ENCODE data around the gene HOXB2. TPM values are rescaled to one million over a fixed set of nuclear protein-coding genes. Genes with fewer than 3 reads are reported as not detected.

The HOXB2 gene
- total RNA-seq = 21.8 and 24.0 TPM in 2 replicates

DNA sequence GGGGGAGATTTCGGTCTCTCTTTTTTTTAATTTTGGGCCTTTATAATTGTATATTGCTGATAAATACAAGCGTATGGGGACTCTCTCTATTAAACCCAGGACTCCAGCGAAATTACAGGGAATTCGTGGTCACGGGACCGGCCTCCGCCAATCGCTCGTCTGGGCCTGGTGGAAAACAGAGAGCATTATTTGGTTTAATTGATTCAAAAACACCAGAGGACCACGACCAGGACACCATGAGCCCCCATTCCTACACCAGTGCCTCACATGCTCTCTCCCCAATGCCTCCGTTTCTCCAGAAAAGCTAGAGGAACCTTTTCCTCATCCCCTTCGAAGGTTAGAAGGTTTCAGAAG lies at the start of gene HOXB2:
TSS of gene HOXB2 (minus strand) at position 88 of the 354 bp plus-strand sequence. CDS start 198 bp downstream, outside the sequence.
- intact Hi-C loops (cut with micrococcal nuclease) = no loop called here

DNA sequence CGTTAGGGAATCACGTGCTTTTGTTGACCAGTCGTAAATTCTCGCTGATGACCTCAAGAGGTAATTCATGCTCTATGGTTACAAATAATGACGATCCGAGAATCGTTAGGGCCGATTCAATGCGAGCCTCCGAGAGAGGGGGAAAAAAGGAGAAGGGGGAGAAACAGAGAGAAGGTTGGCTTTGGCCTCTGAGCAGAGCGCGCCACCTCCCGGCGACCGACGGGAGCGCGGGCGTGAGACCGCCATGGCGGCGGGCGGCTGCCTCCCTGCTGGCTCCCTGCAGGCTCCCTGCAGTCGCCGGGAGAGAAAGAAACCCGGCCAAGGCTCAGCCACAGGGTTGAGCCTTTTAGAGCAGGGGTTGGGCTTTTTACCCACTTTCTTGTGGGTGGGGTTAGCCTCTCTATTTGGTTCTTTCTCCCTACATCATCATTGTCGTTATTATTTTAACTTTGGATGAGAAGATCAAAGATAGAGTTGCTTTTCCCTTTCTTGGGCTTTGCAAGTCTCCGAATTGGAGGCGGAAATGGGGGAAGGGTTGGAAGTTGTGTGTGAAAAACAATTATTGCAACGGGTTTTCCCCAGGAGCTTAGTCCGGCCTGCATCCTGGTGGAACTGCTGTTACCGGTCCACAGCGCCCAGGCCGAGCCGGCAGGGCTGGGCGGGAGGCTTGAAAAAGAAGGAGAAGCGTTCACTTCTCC lies 49.1 kb upstream of the HOXB2 start:
- intact Hi-C loops (cut with micrococcal nuclease) = loop anchor here (1.0 to 10.0 kb wide), 4 partner anchors 258 to 439 kb away; no protein-coding TSS in a partner anchor

DNA sequence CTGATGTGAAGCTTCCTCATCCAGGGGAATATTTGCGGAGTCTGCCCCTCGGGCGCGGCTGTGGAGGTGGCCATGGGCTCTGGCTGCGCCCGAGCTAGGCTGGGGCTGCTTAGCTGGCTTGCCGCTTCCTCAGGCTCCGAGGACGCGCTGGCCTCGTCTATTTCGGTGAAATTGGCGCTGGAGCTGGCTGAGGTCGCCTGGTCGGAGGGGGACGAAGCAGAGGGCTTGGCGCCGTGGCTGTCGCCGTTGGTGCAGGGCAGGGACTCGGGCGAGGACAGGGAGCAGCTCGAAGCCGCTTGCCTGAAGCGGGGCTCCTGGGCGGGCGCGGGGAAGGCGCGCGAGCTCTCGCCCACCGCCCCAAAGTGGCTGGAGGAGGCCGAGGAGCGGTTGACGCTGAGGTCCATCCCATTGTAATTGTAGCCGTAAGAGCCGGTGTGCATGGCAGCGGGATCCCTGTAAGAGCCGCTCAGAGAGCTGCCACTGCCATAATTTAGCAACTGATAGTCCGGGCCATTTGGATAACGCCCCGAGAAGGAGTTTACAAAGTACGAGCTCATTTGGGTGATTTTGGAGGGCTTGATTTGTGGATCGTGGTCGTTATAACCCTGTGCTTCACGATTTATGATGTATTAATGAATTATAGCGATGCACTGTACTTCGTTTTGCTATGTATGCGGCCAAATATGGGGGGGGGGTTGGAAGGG lies 48.4 kb upstream of the HOXB2 start, which contains the start of gene HOXB5:
TSS of gene HOXB5 (minus strand) at position 654 of the 704 bp plus-strand sequence. CDS start at position 557, 97 bp downstream.
- intact Hi-C loops (cut with micrococcal nuclease) = loop anchor here (10.0 kb wide), 2 partner anchors 288 to 438 kb away; no protein-coding TSS in a partner anchor

DNA sequence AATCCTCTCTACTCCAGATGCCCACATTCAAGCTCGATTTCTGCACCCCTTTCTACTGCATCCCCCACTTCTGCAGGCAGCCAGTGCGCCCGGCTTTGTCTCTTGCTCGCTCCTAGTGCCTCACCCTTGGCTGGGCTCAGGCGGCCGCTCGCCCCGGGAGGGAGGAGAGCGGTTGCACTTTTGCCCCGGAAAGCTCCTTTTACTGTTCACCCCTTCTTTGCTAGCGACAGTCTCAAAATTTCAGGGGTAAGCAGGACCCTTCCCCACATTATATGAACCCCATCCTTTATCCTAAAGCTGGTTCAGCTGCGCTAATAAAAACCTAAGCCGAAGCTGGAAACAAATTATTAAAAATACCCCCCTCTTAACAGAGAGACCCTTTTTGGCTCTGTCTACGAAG lies 47.7 kb upstream of the HOXB2 start:
- intact Hi-C loops (cut with micrococcal nuclease) = loop anchor here (10.0 kb wide), 2 partner anchors 288 to 438 kb away; no protein-coding TSS in a partner anchor

DNA sequence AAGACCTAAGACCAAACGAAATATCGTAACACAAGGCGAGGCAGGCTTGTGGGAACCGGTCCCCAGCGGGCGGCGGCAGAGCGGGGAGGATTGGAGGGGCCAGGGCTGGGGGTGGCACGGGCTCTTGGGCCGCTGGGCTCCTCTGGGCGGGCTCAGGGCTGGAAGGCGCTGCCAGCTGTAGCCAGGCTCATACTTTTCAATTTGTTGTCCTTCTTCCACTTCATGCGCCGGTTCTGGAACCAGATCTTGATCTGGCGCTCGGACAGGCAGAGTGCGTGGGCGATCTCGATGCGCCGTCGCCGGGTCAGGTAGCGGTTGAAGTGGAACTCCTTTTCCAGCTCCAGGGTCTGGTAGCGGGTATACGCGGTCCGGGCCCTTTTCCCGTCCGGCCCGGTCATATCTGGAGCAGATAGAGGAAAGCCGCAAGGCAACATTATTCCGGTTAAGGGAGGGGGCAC lies 47.2 kb upstream of the HOXB2 start:
- intact Hi-C loops (cut with micrococcal nuclease) = loop anchor here (10.0 kb wide), 2 partner anchors 287 to 437 kb away; no protein-coding TSS in a partner anchor

DNA sequence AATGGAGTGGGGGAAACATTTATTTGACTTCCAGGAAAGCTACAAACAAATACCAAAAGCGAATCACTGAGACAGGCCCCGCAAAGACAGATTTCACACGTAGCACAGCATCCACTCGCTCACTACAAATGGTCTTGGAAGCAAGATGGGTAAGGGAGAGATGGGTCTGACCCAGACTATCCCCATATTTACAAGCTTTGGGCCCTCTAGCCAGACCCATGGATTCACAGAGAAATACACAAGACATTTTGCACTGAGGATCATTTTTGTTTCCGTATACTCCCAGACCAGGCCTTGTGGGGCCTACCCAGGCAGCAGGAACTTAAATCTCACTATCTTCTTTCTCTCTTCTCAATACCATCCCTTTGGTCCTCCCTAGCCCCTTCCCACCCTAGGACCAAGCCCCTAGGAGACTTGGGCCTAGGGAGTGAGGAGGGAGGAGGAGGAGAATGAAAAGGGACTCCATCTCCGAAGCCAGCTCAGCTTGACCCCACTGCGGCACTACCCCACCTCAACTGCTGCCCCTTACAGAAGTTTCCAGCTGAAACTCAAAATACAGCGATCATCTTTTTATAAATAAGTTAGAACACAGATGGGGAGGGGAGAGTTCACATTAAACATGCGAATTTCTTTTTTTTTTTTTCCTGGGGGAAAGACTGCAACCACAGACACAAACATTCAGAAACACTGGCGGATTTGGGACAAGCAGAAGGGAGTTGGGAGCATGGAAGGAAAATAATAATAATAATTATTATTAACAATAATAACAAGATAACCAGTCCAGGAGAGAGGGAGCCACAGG lies 46.5 kb upstream of the HOXB2 start:
- intact Hi-C loops (cut with micrococcal nuclease) = loop anchor here (10.0 kb wide), 2 partner anchors 287 to 437 kb away; no protein-coding TSS in a partner anchor

DNA sequence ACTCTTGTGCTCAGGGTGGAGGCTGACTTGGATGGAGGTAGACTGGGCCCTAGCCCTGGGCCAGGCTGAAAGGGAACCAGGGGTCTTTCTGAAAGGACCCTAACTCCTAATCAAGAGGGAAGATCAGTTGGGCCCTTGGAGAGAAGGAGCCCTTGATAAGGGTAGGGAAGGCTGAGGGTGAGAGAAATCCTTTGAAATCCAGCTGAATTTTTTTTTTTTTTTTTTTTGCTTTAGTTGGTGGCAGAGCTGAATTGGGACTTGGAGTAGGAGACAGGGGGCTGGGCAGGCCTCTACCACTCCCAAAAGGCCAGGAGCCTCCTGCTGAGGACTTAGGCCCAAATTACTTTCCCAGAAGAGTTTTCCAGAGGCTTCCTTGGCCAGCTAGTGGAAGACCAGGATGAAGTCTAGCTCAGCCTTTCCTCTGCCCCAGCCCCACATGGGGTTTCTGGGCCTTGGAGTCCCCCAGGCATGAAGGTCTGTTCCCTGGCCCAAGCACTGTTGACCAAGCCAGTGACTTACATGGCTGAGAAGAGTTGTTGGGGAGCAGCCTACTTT lies 45.8 kb upstream of the HOXB2 start:
- intact Hi-C loops (cut with micrococcal nuclease) = loop anchor here (10.0 kb wide), 2 partner anchors 286 to 436 kb away; no protein-coding TSS in a partner anchor

DNA sequence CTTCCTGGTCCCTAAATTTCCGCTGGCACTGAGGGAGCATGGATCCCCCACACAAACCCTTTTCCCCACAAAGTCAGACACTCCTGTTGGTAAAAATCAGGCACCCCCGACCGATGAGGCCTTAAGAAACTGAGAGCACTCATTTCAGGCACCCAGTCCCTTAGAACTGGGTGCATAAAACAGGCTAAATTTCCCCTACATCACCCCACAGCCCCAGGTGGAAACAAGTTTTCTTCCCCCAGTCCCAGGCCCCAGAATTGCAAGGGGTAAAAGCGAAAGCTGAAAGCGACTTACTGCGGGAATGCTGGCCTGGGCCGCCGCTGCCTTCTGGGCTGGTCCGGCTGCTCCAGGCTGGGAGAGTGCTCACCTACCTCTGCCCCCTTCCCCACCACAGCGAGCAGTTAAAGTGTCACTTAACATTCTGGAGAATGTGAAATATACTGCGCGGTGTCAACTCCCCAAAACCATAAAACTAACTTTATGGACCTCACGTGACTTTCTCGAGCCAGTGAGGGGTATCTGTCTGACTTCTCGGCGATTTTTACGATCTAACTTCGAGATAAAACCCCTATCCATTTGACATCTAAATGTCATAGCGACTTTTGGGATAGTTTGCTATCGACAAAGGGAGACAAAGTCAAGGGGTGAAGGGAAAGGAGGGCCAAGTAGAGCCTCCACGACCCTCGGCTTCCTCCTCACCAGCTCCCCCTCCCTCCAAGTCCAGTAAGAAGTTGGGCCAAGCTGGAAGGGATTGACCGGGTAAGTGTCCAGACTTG lies 45.1 kb upstream of the HOXB2 start, which contains the start of gene HOXB3:
TSS of gene HOXB3 (minus strand) at position 411 of the 776 bp plus-strand sequence. CDS start 37,767 bp downstream, outside the sequence.
- intact Hi-C loops (cut with micrococcal nuclease) = loop anchor here (10.0 kb wide), 2 partner anchors 285 to 435 kb away; no protein-coding TSS in a partner anchor

DNA sequence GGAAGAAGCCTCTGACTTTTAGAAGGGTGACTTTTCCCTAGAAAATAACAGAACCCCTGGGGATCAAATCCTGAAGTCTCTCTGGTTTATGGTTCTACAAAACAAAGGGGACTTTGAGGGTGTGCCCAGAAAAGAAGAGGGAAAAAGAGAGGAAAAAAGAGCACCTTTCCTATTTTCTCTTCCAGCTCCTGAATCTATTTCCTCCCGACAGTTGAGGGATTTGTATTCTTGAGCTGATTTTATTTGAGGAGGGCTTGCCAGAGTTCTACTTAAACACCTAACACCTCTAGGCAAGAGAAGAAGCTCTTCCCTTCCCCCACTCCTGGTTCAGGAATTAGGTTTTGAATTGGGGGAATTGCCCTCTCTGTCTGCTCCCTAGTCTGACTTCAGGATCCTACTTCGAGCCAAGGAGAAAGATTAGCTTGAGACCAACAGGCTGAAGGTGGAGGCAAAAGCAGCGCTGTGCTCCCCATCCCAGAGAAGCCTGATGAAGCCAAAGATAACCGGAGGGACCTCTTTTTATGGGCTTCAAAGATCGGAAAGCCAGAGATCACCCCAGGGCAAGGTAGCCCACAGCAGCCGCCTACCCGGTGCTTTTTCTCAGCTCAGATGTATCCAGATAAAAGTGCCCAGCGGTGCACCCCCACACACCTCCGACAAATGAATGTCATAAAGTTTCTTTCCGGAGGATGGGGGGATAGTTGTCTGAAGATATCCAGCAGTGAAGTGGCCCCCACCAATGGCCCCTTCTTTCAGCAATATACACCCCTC lies 44.3 kb upstream of the HOXB2 start:
- intact Hi-C loops (cut with micrococcal nuclease) = no loop called here

DNA sequence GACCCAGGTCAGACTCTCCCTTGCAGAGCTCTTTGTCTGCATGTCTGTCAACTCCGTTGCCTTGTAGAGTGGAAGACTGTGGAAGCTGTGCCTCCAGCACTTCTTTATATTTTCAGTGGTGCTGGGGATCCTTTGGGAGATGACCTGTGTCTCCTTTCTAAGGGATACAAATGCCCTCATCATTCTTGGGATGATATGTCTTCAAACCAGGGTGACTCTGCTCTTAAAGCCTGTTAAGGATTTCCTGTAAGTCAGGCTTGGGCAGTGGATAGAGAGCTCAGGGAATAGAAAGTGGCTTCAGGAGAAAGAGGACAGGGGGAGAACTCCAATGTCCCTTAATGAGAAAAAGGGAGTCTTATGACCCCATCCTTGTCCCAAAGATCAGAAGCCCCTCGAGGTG lies 43.6 kb upstream of the HOXB2 start:
- intact Hi-C loops (cut with micrococcal nuclease) = no loop called here

DNA sequence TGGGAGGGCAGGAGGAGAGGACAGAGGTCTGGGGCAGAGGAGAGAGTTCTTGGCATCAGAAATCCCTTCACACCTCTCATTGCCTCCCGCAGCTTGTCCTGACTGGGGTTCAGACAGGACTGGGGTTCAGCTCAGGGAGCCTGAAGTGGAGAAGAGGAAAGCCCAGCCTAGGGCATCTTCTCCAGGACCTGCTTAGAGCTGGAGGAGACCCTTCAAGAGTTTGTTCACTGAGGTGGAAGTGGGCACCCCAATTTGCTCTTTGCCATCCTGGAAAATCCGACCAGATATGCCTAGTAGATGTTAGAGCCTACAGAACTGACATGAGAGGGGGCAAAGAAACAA lies 43.1 kb upstream of the HOXB2 start:
- intact Hi-C loops (cut with micrococcal nuclease) = no loop called here

DNA sequence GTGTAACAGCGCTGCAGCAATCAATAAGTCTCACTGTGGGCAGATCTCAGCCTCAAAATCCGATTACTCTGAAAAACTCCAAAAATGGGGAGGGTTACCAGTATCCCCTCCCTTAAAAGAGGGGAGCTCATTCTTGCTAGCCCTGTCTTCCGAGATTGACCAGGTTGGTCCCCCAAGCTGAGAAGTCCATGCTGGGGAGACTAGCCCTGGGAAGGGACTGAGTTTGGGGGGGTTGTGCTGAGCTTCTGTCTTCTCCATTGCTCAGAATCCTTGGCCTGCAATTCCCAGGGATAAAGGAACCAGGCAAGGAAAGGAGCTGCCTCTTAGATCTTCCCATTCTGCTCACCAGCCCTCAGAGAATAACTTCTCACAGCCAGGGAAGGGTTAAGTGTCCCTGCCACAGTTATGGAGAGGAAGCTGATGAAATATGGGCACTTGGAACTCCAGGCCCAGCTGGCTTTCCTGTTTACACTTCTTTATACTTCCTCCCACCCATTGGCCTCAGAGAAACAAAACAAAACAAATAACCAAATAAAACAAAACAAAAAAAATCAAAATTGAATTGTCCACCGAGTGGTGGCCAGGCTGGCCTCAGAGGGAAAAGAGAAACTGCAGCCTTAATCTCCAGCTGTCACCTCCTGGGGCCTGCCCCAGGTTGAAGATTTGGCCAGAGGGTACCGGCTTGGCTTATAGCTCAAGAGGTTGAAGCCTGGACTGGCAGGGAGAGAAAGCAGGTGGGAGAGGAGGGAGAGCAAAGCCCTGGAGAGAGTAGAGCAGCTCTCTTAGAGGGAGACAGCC lies 42.6 kb upstream of the HOXB2 start:
- intact Hi-C loops (cut with micrococcal nuclease) = loop anchor here (1.0 kb wide), 1 partner anchor 207 kb away; no protein-coding TSS in a partner anchor

DNA sequence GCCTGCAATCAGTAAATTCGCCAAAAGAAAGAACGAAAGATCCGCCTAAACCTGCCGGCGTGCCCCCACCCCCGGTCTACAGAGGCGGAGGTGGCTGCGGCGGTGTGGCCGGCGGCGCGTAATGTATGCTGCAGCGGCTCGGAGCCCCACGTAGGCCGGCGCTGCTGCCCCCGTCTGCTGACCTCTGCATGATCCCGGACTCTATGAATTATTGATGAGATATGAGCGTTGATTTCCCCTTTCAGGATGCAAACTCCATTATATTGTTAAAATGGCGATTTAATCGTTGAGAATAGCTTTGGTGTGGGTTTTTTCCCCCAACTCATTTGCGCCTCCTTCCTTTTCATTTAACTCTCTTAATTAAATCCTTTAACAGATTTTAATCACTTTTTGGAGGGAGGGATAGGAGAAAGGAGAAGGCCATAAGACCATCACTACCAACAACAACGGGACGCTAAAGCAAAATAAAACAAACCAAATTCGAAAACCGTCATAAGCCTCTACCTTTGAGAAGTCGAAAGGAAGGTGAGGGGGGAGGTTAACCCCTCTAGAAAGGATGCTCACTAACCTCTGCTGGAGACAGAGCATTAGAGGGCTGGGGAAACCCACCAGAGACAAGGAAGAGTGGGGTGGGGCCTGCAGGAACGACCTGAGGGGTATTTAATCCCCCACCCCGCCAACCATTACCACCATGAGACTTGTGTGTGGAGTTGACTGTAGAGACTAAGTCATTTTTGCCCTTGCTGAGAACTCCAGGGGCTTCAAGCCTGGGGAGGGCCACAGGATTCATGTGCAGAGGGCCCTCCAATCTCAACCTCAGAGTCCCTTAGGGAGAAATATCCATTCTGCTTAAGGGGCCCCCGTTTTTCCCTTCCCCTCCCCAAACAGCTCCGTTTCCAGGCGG lies 41.7 kb upstream of the HOXB2 start:
- intact Hi-C loops (cut with micrococcal nuclease) = loop anchor here (1.0 kb wide), 1 partner anchor 206 kb away; no protein-coding TSS in a partner anchor

DNA sequence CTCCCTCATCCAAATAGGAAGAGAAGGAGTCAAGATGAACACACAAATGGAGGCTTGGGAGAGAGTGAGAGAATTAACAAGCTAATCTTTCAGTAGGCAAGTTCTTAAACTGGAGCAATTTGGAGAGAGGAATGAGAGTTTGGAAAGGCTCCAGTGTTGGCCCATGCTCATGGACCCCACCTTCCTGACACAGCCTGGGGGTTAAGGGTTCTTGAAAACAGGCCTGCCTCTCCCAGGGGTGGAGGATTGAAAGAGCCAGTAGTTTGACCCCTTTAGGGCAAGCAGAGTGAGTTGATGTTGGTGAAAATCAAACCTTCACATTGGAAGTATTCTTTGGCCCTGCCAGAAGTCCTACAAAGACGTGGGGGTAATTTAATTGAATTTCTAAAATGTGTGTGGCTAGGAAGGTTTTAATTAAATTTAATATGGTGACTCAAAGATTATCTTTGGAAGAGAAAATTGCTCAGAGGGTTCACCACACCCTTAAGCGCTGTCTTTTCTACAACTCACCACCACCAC lies 39.4 kb upstream of the HOXB2 start:
- intact Hi-C loops (cut with micrococcal nuclease) = no loop called here

DNA sequence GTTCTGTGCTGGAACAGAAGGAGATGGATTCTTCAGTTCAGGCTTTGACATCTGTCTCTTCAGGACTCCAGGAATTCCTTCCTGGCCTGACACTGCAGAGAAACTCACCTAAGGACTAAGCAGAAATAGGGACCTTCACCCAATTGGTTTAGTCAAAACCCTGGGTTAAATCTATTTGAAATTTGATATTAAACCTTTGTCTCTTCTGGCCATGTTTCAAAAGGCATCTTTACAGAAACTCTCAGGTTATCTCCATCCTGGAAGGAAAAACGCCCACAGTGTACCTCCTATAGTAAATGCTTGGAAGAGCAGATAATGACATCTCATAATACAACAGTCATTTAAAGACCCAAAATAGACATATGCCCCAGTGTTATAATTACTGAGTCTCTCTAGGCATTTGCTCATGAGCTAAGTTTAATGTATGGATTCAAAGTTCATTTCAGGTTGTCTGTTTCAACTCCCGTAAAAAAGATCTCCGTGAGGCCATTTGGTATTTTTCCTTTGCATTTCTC lies 38.9 kb upstream of the HOXB2 start:
- intact Hi-C loops (cut with micrococcal nuclease) = no loop called here

DNA sequence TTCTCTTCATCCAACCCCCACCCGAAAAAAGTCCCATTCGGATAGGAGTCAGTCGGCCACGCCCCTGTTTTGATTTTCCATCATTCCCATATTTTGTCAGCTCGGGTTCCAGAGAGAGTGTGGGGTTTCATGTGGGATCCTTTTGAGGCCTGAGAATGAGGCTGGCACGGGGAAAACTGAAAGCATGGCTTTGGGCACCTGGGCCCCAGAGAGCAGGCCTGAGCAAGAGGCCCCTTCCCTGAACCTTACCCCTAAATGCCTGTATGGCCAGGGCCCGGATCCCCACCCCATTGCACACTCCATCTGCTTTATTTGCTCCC lies 37.8 kb upstream of the HOXB2 start:
- intact Hi-C loops (cut with micrococcal nuclease) = no loop called here
